IPS-NIHi7 (cell line): ENCODE data around the gene DEFB114.
A peak's percentile ranks its signal among the peaks of the same experiment; 100 is the strongest.

Source experiments
- DNase-seq: peaks from one replicate; pipeline ENCODE4 v3.0.0; 2012; ENCODE audit warnings: mixed read lengths; ENCODE audit errors: extremely low spot score

DEFB114 gene

DNA sequence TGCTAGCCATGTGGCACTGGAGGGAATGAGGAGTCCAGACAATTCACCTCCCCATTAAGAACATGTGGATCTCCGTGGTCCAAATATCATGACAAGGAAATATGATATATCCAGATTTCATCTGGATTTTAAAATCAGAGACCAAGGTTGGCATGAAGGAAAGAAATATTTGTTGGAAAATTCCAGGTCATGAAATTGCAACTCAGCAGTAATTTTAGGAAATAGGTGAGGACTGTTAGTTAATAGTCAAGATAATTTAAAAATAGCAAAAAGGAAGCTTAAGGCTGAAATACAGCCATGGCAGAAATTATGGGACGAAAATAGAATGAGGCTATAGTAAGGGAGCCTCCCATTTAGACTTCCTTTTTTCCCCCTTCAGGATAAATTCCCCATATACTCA is 26.9 kb downstream of the DEFB114 start:
- DNase-seq = no peak

DNA sequence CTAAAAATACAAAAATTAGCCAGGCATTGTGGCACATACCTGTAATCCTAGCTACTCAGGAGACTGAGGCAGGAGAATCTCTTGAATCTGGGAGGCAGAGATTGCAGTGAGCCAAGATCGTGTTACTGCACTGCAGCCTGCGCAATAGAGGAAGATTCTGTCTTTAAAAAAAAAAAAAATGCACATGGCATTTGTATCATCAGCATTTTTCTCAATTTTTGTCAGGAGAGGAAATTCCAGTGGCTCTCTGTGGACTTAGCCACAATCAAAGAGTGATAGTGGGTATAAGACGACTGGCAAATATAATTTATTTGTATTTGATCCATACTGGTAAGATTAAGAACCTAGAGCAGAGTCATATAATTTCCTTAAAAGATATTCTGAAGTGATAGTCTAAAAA is 28.6 kb downstream of the DEFB114 start:
- DNase-seq = no peak

DNA sequence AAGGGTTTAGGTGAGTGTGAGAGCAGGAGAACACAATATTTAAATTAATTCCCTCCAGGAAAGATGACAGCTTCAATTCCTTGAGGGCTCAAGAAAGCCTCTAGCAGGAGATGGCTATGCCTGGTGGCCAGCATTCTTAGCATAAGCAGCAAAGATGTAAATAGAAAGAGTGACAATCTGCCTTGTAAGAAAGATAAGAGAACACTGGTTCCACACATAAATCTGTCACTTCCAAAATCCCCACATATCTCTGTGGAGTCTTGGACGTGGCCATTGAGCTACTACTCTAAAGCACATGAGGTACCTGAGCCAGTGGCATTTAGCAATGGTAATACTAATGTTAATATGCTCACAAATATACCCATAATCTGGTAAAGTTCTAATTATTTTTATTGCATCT is 29.2 kb downstream of the DEFB114 start:
- DNase-seq = no peak

DNA sequence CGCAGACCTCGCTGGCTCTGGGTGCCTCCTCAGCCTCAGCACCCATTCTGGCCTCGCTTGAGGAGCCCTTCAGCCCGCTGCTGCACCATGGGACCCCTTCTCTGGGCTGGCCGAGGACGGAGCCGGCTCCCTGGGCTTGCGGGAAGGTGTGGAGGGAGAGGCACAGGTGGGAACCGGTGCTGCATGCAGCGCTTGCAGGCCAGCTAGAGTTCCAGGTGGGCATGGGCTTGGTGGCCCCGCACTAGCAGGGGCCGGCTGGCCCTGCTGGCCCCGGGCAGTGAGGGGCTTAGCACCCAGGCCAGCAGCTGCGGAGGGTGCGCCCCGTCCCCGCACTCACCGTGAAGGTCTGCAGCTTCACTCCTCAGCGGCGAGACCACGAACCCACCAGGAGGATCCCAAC is 30.4 kb downstream of the DEFB114 start:
- no peak for DNase-seq

DNA sequence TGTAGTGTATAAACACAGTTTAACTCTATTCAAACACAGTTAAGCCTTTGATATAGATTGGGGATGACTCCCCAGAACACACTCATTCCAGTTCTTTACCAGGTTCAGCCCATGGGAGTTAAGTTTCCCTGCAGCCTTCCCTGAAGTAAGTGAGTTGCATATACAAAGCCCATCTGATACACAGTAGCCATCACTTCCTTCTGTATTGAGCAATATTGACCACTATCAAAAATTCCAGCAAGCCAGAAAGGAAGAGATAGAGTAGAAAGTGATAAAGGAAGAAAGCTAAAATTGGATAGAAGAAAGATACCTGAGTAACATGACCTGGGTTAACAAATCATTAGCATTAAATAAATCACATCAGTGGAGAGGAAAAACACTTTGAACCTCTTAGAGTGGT is 34.6 kb downstream of the DEFB114 start:
- DNase-seq = no peak

DNA sequence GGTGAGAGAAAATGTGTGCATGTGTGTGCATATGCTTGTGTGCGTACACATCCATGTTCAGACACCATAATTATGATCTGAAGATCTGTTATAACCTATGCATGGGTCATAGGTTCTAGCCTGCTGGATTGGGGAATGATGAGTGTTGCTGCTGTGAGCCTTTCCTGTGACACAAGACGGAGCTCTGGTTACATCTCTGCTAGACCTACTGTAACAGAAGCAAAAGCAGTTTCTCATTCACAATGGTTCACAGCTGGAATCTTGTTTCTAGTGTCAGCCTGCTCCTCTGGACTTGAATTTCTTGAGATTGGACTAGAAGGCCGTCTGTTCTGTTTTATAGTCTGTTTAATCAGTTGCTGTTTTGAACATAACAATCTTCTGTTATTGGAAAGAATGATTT is 40.1 kb downstream of the DEFB114 start:
- peak; percentile 26 for DNase-seq

DNA sequence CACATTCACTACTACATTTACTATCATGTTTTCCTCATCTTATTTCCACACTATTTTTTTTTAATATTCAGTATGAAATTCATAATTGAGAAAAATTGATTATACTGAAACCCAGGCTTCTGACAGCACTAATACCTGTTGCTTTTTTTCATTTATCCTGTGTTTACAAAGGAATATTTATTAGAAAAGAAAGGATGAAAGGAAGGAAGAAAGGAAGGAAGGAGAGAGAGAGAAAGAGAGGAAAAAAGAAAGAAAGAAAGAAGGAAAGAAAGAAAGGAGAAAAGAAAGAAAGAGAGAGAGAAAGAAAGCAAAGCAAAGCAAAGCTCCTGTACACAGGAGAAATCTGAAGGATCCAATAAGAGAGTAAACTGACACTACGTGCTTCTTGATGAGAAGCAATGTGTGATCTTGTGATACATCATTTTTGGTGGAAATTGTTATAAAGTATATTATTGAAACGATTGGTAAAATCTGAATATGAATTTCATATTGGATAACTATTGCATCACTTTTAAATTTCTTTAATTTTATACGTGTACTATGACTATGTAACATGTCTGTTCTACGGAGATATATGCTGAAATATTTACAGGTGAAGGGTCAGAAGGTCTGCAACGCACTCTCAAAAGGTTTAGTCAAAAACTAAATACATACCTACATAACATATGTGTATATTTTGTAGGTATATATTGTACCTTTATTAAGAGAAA is 43.9 kb downstream of the DEFB114 start:
- no peak for DNase-seq

DNA sequence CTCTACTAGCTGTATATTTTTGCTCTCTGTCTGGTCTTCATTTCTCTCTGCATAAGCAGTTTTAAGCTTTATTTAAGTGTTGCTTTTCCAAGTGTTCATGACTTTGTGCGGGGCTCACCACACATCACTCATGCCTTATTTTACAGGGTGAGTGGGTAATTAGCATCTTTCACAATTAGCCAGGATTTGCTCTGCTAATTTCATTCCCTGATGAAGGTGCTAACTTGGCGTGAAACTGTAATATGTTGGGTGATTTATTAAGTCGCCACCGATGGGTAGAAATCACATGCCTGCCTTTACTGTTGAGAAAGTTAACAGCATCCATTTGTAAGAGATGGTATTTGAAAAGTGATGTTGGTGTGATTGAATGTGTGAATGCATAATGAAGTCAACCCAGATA is 44.7 kb downstream of the DEFB114 start:
- DNase-seq = no peak

DNA sequence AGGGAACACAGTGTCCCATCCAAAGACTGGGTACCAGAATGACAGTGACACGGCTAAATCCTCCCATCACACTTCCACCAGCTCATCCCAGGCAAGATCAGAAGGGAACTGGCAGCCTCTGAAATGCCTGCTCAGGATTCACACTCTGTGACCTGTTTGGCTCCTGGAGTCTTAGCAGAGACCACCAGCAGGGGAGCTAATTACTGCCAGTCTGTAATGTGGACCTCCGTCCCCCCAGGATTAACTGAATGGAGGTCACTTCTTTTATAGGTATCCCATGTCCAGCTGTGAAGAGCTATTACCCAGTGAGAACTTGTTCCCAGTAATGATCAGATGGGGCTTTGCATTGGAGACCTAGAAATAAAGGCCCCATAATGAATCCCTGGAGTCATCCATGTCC is 45.2 kb downstream of the DEFB114 start:
- DNase-seq = peak; percentile 24

DNA sequence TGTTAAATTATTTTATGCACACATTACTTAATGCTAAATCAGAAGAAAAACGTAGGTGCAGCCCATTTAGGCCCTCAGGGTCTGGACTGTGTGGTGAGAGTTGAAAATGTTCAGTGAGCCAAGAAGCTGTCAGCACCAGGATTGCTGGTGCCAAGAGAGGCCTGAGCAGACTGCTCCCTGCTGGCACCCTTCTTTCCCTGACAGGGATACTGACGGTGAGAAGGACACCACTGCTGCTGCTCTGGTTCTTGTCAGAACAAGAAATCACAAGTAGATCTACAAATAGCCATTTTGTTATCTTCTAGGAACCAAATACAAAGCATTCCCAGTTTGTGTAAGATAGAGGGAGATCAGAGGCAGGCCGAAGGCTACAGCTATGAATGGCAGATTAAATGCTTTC is 48.9 kb downstream of the DEFB114 start:
- peak; percentile 27 for DNase-seq

DNA sequence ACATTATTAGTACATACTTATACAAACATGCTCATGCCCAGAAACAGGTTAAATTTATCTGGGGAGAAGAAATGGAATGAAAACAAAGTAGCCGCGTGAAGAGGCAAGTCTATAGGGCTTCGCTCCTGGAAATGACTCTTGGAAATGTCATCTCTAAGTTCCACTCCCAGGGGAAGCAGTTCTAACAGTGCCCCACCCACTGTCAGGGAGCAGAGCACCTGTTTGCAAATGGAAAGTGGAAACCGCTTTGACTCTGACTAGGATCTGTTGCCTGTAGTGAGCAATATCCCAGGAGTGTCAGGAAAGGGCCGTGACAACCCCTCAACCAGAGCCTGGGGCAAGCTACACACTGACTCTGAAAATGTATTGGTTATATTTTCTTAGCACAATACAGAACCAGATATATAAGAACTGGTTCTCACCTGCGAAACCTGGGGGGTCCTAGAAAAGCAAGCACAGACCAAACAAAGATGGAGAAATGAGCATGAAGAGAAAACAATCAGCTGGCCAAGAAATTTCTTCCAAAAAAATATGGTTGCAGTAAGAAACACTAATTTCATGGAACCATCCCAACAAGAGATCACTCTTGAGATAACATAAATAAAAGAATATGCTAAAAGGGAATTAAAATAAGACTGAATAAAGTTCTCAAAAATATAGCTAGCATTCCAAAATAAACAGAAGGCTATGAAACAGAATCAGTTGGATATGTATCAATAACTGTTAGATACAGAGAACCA is 50.2 kb downstream of the DEFB114 start:
- DNase-seq = peak; percentile 14

DNA sequence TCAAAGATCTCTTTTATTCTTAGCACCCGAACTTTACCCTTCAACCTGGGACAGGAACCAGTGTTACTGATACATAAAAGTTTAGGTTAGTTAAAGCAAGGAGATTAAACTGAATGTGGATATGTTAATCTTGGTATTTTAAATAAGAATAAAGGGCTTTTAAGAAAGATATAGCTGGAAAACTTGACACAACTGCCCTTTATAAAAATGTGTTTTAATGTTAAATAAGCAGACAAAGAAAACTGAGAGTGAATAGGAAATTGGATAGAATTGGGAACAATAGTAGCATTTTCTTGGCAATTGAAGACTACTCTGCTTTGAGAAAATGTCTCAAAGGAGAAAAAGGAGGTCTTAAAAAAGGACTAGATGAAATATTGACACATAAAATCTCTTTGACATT is 51.8 kb downstream of the DEFB114 start:
- no peak for DNase-seq

DNA sequence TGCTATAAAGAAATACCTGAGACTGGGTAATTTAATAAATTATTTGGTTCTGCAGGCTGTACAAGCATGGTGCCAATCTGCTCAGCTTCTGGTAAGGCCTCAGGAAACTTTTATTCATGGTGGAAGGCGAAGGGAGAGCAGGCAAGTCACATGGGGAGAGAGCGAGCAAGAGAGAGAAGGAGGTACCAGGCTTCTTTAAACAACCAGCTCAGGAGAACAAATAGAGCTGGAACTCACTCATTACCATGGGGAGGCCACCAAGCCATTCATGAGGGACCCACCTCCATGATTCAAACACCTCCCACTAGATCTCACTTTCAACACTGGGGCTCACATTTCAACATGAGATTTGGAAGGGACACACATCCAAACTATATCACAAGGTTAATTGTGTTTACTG is 52.7 kb downstream of the DEFB114 start:
- DNase-seq = no peak
